Measurements from ENCODE around the gene CACNA2D3.

DNA sequence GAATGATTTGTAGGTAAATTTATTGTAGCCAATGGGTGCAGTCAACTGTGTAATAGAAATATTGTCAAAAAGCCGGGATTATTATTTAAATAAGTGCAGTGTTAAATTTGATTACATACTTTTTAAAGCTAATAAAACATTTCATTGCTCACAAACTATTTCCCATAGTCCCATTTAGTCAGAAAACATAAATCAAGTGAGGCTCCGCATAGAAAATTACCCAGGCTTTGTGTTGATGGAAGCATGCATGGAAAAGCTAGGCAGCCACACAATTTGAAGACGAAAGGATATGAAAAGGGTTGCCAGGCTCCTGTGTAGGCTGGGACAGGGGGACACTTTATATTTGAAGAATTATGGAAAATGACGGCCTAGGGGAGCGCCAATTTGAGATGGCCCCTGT is 723.2 kb downstream of the CACNA2D3 start:
- TF ChIP-seq POLR2AphosphoS5 (IDR thresholded peaks at IDR 0.05; ENCODE audit: borderline replicate concordance, low read depth, low read length) (no peak), EZH2 (IDR thresholded peaks at IDR 0.05) (no peak), FOXP2 (optimal IDR thresholded peaks at IDR 0.05; ENCODE audit: control extremely low read depth, extremely low read length, insufficient read depth) (no peak)
